NCI-H2107 treated with DMSO at 0.1 percent for 48 hours (cell line): ENCODE data around the gene FAM13C.
A peak's percentile ranks its signal among the peaks of the same experiment; 100 is the strongest.
"Not testable (repeated sequence)": the region's sequence is repeated elsewhere in the genome, so short reads cannot be mapped to it uniquely, and the experiment has no call there.

Source experiments
- DNase-seq: peaks from one replicate; lab custom pipeline; 2025; ENCODE audit not compliant: unreplicated experiment; lab: John Stamatoyannopoulos, UW

FAM13C gene

DNA sequence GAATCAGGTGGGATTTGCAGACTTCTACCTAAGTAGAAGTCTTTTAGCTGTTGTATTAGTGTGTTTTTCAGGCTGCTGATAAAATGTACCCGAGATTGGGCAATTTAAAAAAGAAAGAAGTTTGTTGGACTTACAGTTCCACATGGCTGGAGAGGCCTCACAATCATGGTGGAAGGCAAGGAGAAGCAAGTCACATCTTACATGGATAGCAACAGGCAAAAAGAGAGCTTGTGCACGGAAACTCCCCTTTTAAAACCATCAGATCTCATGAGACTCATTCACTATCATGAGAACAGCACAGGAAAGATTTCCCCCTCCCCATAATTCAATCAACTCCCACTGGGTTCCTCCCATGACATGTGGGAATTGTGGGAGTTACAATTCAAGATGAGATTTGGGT, 123.2 kb downstream of the FAM13C start:
- not testable (repeated sequence) for DNase-seq

DNA sequence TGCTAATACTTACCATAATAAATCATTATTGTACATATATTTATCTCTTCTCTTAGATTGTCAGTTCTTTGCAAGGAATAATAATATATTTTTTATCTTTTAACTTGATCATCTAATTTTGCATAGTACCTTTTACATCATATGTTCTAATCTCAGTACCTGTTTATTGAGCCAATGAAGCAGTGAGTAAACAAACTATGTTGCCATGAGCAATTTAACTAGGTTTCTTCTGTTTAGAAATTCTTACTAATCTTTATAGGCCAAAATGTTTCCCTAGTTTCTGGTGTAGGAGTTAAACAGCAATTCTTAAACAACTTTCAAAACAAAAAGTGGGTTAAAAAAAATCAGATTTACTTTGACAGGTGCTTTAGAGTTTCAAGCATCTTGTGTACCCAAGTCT, 124.6 kb downstream of the FAM13C start:
- no peak for DNase-seq

GRCh38 chr10:59236064-59236697, 126.2 kb downstream of the FAM13C start:
- no peak for DNase-seq

DNA sequence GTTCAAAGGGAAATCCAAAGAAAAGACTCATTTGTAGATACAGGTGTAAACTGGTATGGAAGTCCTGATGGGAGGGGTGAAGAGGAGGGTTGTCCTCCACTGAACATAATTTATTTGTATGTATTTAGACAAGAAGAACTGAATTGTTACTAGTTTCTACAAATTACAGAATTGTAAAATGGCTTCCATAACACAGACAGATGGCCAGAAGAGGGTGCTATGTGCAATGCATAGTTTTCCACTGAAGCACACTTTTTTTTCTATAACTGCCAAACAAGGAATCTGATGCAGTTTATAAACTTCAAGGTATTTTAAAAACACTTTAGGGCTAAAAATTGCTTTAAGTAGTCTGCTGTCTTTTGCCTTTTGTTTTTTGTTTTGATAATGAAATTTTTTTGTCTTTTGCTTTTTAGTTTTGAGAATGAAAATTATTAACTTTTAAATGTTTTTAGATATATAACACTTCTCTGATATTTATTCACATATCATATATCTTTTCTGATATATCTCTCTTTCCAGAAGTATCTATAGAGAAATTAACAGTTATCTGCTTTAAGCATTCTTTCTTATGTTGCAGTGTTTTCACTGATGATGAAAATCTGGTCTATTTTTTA, 127.4 kb downstream of the FAM13C start:
- peak; percentile 7 for DNase-seq

- DNase-seq, result no peak
Observed at GRCh38 chr10:59234194-59234593, 128.2 kb downstream of the FAM13C start.

DNA sequence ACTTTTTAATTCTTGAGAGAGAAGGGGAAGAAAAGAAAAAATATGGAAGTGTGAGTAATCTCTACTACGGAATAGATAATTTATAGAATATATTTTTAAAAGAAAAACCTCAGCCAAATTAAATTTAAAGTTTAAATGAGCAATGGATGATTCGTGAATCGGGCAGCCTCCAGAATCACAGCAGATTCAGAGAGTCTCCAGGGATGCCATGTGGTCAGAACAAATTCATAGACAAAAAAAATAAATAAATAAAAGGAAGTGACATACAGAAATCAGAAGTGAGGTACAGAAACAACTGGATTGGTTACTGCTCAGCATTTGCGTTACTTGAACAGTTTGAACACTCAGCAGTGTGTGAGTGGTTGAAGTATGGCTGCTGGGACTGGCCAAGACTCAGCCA, 132.9 kb downstream of the FAM13C start:
- no peak for DNase-seq

DNA sequence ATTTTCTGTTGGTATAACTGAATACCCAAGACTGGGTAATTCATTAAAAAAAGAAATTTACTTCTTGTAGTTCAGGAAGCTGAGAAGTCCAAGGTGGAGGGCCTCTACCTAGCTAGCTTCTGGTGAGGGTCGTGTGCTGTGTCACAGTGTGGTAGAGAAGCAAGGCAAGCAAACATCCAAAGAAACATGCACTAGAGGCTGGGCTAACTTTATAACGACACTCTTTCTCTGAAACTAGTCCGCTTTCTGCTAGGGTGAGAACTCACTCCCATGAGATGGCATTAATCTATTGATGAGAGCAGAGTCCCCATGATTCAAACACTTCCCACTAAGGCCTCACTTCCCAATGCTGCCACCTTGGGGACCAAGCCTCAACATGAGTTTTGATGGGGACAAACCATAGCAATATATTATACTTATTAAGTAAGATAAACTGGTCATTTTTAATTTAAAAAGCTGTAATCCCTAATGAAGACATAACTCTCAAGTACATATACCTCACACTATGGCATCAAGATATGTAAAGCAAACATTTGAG, 135.1 kb downstream of the FAM13C start:
- no peak for DNase-seq

- no peak for DNase-seq
Observed at GRCh38 chr10:59225211-59225610, 137.1 kb downstream of the FAM13C start.

GRCh38 chr10:59223597-59223996, 138.8 kb downstream of the FAM13C start:
- DNase-seq, result not testable (repeated sequence)

- DNase-seq, result no peak
Observed at GRCh38 chr10:59222788-59223187, 139.6 kb downstream of the FAM13C start.

- DNase-seq, result no peak
Observed at GRCh38 chr10:59216178-59216869, 146.0 kb downstream of the FAM13C start.

GRCh38 chr10:59214160-59214559, 148.2 kb downstream of the FAM13C start:
- no peak for DNase-seq

- no peak for DNase-seq
Observed at GRCh38 chr10:59212301-59212798, 150.0 kb downstream of the FAM13C start.

- DNase-seq, result no peak
Observed at GRCh38 chr10:59206204-59206720, 156.1 kb downstream of the FAM13C start.
